ENCODE data around the gene TMEM132A.

TMEM132A gene

DNA sequence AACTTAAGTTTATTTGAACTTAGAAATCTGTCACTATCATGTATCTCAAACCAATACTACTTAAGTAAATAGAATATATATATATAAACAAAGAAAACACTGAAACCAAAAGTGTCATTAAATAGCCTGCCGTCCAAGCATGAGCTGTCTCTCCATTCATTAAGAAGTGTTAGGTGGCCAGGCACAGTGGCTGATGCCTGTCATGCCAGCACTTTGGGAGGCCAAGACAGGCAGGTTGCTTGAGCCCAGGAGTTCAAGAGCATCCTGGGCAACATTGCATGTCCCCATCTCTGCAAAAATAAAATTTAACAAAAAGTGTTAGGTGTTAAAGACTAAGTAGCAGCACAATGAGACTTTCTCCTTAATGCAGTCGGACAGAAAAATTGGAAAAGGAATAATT is 61.2 kb downstream of the TMEM132A start:
- no peak overlapping the region for H3K27ac ChIP-seq
- TF ChIP-seq, protein P1, sequence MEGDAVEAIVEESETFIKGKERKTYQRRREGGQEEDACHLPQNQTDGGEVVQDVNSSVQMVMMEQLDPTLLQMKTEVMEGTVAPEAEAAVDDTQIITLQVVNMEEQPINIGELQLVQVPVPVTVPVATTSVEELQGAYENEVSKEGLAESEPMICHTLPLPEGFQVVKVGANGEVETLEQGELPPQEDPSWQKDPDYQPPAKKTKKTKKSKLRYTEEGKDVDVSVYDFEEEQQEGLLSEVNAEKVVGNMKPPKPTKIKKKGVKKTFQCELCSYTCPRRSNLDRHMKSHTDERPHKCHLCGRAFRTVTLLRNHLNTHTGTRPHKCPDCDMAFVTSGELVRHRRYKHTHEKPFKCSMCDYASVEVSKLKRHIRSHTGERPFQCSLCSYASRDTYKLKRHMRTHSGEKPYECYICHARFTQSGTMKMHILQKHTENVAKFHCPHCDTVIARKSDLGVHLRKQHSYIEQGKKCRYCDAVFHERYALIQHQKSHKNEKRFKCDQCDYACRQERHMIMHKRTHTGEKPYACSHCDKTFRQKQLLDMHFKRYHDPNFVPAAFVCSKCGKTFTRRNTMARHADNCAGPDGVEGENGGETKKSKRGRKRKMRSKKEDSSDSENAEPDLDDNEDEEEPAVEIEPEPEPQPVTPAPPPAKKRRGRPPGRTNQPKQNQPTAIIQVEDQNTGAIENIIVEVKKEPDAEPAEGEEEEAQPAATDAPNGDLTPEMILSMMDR (conservative IDR thresholded peaks at IDR 0.05), result no peak

DNA sequence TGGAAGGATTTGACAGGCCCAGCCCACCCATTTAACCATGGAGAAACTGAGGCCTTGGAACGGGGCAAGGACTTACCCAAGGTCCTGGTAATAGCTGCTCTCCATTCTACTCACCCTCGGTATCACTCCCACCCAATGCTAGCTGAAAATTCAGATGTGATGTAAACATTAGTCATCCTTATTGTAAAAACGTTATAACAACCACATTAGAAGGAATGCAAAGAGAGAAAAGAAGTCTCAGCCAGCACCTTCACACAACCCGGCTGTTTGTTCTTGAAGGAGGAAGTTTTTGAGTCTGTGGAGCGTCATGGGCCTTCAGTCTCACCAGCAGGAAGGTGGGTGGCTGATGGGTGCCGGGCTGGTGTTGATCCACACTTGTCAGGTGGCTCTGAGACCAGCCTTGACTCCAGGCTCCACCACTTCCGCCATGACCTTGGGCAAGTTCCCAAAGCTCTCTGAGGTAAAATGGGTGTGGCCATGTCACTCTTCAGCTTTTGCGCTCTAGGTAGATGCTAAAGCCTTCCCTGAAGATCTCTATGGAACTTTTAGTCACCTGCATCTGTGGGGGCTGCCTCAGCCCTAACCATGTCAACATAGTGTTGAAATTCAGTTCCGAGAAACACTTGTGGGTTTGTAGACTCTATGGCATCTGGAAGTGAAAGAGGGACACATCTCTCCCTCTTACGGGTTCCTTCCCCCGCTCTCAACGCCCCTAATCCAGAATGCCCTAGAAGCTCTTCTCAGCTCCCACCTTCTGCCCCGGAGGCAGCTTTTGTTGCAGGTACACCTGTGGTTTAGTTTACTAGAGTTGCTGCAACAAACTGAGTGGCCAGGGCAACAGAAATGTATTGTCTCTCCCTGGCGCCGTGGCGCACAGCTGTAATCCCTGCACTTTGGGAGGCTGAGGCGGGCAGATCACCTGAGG is 62.0 kb downstream of the TMEM132A start:
- TF ChIP-seq, protein P1 (conservative IDR thresholded peaks at IDR 0.05), result no peak

More for the DNA sequence above, 62.0 kb downstream of the TMEM132A start:
- no peak overlapping the region for H3K27ac ChIP-seq

Data from VCaP (cell line).